ENCODE data around the gene ANKRD23.
"Not testable (repeated sequence)": the region's sequence is repeated elsewhere in the genome, so short reads cannot be mapped to it uniquely, and the experiment has no call there.

The ANKRD23 gene

GRCh38 chr2:96819128-96819875, 24.5 kb downstream of the ANKRD23 start:
- no peak for DNase-seq (ENCODE audit: low read depth in 2 of 2, low spot score in 1 of 2)

GRCh38 chr2:96817882-96818281, 25.9 kb downstream of the ANKRD23 start:
- no peak for DNase-seq (ENCODE audit: low read depth in 2 of 2, low spot score in 1 of 2)

- DNase-seq (ENCODE audit: low read depth in 2 of 2, low spot score in 1 of 2) = no peak
Observed at GRCh38 chr2:96816836-96817702, 26.8 kb downstream of the ANKRD23 start.

GRCh38 chr2:96816127-96816835, 27.5 kb downstream of the ANKRD23 start, which contains the start of gene CNNM3:
Gene CNNM3 (plus strand): TSS chr2:96816268. CDS start chr2:96816278, 10 bp downstream.
- peak; percentile 84 to 92 for DNase-seq (ENCODE audit: low read depth in 2 of 2, low spot score in 1 of 2)

GRCh38 chr2:96815326-96816126, 28.3 kb downstream of the ANKRD23 start:
- no peak for DNase-seq (ENCODE audit: low read depth in 2 of 2, low spot score in 1 of 2)

GRCh38 chr2:96813656-96814055, 30.2 kb downstream of the ANKRD23 start:
- DNase-seq (ENCODE audit: low read depth in 2 of 2, low spot score in 1 of 2) = no peak

GRCh38 chr2:96811917-96812316, 31.9 kb downstream of the ANKRD23 start:
- no peak for DNase-seq (ENCODE audit: low read depth in 2 of 2, low spot score in 1 of 2)

- no peak for DNase-seq (ENCODE audit: low read depth in 2 of 2, low spot score in 1 of 2)
Observed at GRCh38 chr2:96810783-96811192, 33.0 kb downstream of the ANKRD23 start.

- no peak for DNase-seq (ENCODE audit: low read depth in 2 of 2, low spot score in 1 of 2)
Observed at GRCh38 chr2:96809951-96810782, 33.7 kb downstream of the ANKRD23 start.

GRCh38 chr2:96809216-96809882, 34.5 kb downstream of the ANKRD23 start:
- DNase-seq (ENCODE audit: low read depth in 2 of 2, low spot score in 1 of 2) = no peak

GRCh38 chr2:96808176-96808837, 35.5 kb downstream of the ANKRD23 start:
- no peak for DNase-seq (ENCODE audit: low read depth in 2 of 2, low spot score in 1 of 2)

GRCh38 chr2:96807127-96807471, 36.7 kb downstream of the ANKRD23 start:
- no peak for DNase-seq (ENCODE audit: low read depth in 2 of 2, low spot score in 1 of 2)

GRCh38 chr2:96806468-96807126, 37.2 kb downstream of the ANKRD23 start:
- no peak for DNase-seq (ENCODE audit: low read depth in 2 of 2, low spot score in 1 of 2)

- not testable (repeated sequence) for DNase-seq (ENCODE audit: low read depth in 2 of 2, low spot score in 1 of 2)
Observed at GRCh38 chr2:96805946-96806345, 37.9 kb downstream of the ANKRD23 start.

- DNase-seq (ENCODE audit: low read depth in 2 of 2, low spot score in 1 of 2) = no peak
Observed at GRCh38 chr2:96804986-96805385, 38.8 kb downstream of the ANKRD23 start.

- no peak for DNase-seq (ENCODE audit: low read depth in 2 of 2, low spot score in 1 of 2)
Observed at GRCh38 chr2:96802721-96803120, 41.1 kb downstream of the ANKRD23 start.

- no peak for DNase-seq (ENCODE audit: low read depth in 2 of 2, low spot score in 1 of 2)
Observed at GRCh38 chr2:96801786-96802595, 41.8 kb downstream of the ANKRD23 start.
